A549 (cell line): ENCODE results near the gene STIM2. TPM values are rescaled to one million over a fixed set of nuclear protein-coding genes. Genes with fewer than 3 reads are reported as not detected.
"Not testable (repeated sequence)": the region's sequence is repeated elsewhere in the genome, so short reads cannot be mapped to it uniquely, and the experiment has no call there.

Experiments used
- ATAC-seq, 2 experiments: fragments of 200-7000 bp in 1 of 2; fragments of >200 bp in 1 of 2; cut with Nextera tagmentation in 1 of 2; cut with Tn5 transposase in 1 of 2; 3 replicates each; pipeline versions ENCODE4 v1.8.0 to v1.9.1; 2018 to 2020; ENCODE audit warnings: mild to moderate bottlenecking in 1 of 2, moderate library complexity in 1 of 2
- CTCF ChIA-PET: fragments of 300-600 bp; sonication (Branson Sonifier 250); formaldehyde crosslinking; extraction: SDS; loops from one replicate; lab custom pipeline; 2021; ENCODE audit warnings: antibody characterized with exemption, inconsistent platforms; lab: Yijun Ruan, JAX
- POLR2A ChIA-PET: fragments of 350-600 bp; formaldehyde crosslinking; extraction: SDS; loops from one replicate; lab custom pipeline; 2021; ENCODE audit warnings: antibody characterized with exemption, inconsistent platforms; lab: Yijun Ruan, JAX
- DNase-seq, 2 experiments: peaks; one replicate each; pipeline versions ENCODE4 v3.0.0 to v3.0.0-alpha.2; 2011 to 2016; ENCODE audit warnings: low read depth in 1 of 2, low spot score in 1 of 2
- FAIRE-seq: peaks from 2 replicates; lab custom pipeline; 2011; peaks lifted over from hg19 to GRCh38; lab: Jason Lieb, UNC
- H3K27ac ChIP-seq, 2 experiments: fragments of >200 bp; sonication (Bioruptor Twin); formaldehyde crosslinking; 3 replicates each; pipeline ENCODE4 v1.5.1; 2016 to 2017
- H3K4me1 ChIP-seq: fragments of >200 bp; sonication (Bioruptor Twin); formaldehyde crosslinking; 3 replicates; pipeline ENCODE4 v1.6.1; 2016
- H3K4me2 ChIP-seq: fragments of >200 bp; sonication (Bioruptor Twin); formaldehyde crosslinking; 3 replicates; pipeline ENCODE4 v1.6.1; 2016
- H3K4me3 ChIP-seq: fragments of >200 bp; sonication (Bioruptor Twin); formaldehyde crosslinking; 3 replicates; pipeline ENCODE4 v1.5.1; 2016
- H3K9me3 ChIP-seq: fragments of >200 bp; sonication (Bioruptor Twin); formaldehyde crosslinking; 3 replicates; pipeline ENCODE4 v1.6.1; 2016
- BCL3 ChIP-seq: fragments of >200 bp; sonication (Bioruptor Twin); formaldehyde crosslinking; IDR thresholded peaks from 3 replicates; pipeline ENCODE4 v1.6.1; 2016
- CBX8 ChIP-seq: fragments of 200-600 bp; sonication (generic); IDR thresholded peaks from 2 replicates; pipeline ENCODE4 v1.6.1; 2016
- E2F6 ChIP-seq: IDR thresholded peaks from 2 replicates; pipeline ENCODE4 v1.6.1; 2012; ENCODE audit warnings: low read depth, borderline replicate concordance
- EHF ChIP-seq: fragments of 250-450 bp; sonication (Bioruptor Pico); IDR thresholded peaks from 2 replicates; pipeline ENCODE4 v1.5.0; 2020; ENCODE audit warnings: mild to moderate bottlenecking
- ELK1 ChIP-seq: fragments of 150-350 bp; IDR thresholded peaks from 2 replicates; pipeline ENCODE4 v1.6.1; 2014; ENCODE audit warnings: low read depth, mild to moderate bottlenecking, low read length
- EP300 ChIP-seq, 2 experiments: fragments of >200 bp; sonication (Bioruptor Twin); formaldehyde crosslinking; IDR thresholded peaks; 2 replicates in 1 of 2; 3 replicates in 1 of 2; pipeline ENCODE4 v1.6.1; 2016 to 2017
- ESRRA ChIP-seq: fragments of 150-350 bp; IDR thresholded peaks from 2 replicates; pipeline ENCODE4 v1.6.1; 2014; ENCODE audit warnings: mild to moderate bottlenecking, low read length, borderline replicate concordance
- FOSL2 ChIP-seq, 2 experiments: fragments of 450-650 bp in 1 of 2; fragments of >200 bp in 1 of 2; sonication (Bioruptor Twin) in 1 of 2; formaldehyde crosslinking; IDR thresholded peaks; 2 replicates each; pipeline versions ENCODE4 v1.5.0 to v1.6.1; 2016 to 2020; ENCODE audit warnings: mild to moderate bottlenecking in 1 of 2, moderate library complexity in 1 of 2
- HEYL ChIP-seq: fragments of 250-450 bp; sonication (Bioruptor Pico); IDR thresholded peaks from 2 replicates; pipeline ENCODE4 v1.8.0; 2021; ENCODE audit warnings: mild to moderate bottlenecking, moderate library complexity
- HOXA7 ChIP-seq: fragments of 250-450 bp; sonication (Bioruptor Pico); IDR thresholded peaks from 2 replicates; pipeline ENCODE4 v1.5.0; 2020; ENCODE audit warnings: mild to moderate bottlenecking, moderate library complexity
- JUN ChIP-seq, 2 experiments: fragments of >200 bp; sonication (Bioruptor Twin); formaldehyde crosslinking; IDR thresholded peaks; 2 replicates in 1 of 2; 3 replicates in 1 of 2; pipeline ENCODE4 v1.6.1; 2016 to 2017
- KDM1A ChIP-seq: fragments of 200-600 bp; sonication (generic); IDR thresholded peaks from 2 replicates; pipeline ENCODE4 v1.6.1; 2016; ENCODE audit warnings: low read depth, mild to moderate bottlenecking
- MAFK ChIP-seq: fragments of 450-650 bp; IDR thresholded peaks from 2 replicates; pipeline ENCODE4 v1.6.1; 2014; ENCODE audit not compliant: partially characterized antibody
- MAX ChIP-seq: IDR thresholded peaks from 2 replicates; pipeline ENCODE4 v1.6.1; 2012
- NPAS2 ChIP-seq: fragments of 250-450 bp; sonication (Bioruptor Pico); IDR thresholded peaks from 2 replicates; pipeline ENCODE4 v1.8.0; 2022; ENCODE audit warnings: mild to moderate bottlenecking, moderate library complexity, borderline replicate concordance
- PHF8 ChIP-seq: fragments of 200-600 bp; sonication (generic); IDR thresholded peaks from 2 replicates; pipeline ENCODE4 v1.6.1; 2016; ENCODE audit warnings: low read depth, mild to moderate bottlenecking, antibody characterized with exemption, moderate library complexity, borderline replicate concordance
- POLR2A ChIP-seq: IDR thresholded peaks from 2 replicates; pipeline ENCODE4 v1.6.1; 2012; ENCODE audit warnings: mild to moderate bottlenecking, low read length
- POLR2AphosphoS2 ChIP-seq: conservative IDR thresholded peaks from 2 replicates; pipeline ENCODE4 v1.6.1; 2012; ENCODE audit warnings: low read length, improper control_type of control experiment, inconsistent platforms
- RAD21 ChIP-seq, 2 experiments: fragments of >200 bp in 1 of 2; sonication (Bioruptor Twin) in 1 of 2; formaldehyde crosslinking in 1 of 2; IDR thresholded peaks in 1 of 2; conservative IDR thresholded peaks in 1 of 2; 2 replicates in 1 of 2; 3 replicates in 1 of 2; pipeline ENCODE4 v1.6.1; 2012 to 2018; ENCODE audit warnings: inconsistent platforms in 1 of 2
- RCOR1 ChIP-seq: fragments of 150-350 bp; IDR thresholded peaks from 2 replicates; pipeline ENCODE4 v1.6.1; 2014; ENCODE audit warnings: antibody characterized with exemption, low read length, low read depth
- RNF2 ChIP-seq: fragments of 200-600 bp; sonication (generic); IDR thresholded peaks from 2 replicates; pipeline ENCODE4 v1.6.1; 2016; ENCODE audit warnings: low read depth, mild to moderate bottlenecking, antibody characterized with exemption, moderate library complexity, borderline replicate concordance
- TFCP2L1 ChIP-seq: fragments of 250-450 bp; sonication (Bioruptor Pico); IDR thresholded peaks from 2 replicates; pipeline ENCODE4 v1.5.0; 2021; ENCODE audit warnings: mild to moderate bottlenecking
- TP53 ChIP-seq: fragments of 250-450 bp; sonication (Bioruptor Pico); IDR thresholded peaks from 2 replicates; pipeline ENCODE4 v1.5.0; 2021; ENCODE audit warnings: mild to moderate bottlenecking, moderate library complexity
- ZSCAN20 ChIP-seq: fragments of 250-450 bp; sonication (Bioruptor Pico); IDR thresholded peaks from 2 replicates; pipeline ENCODE4 v1.8.0; 2022; ENCODE audit warnings: mild to moderate bottlenecking, moderate library complexity
- WGBS: methylation state at CpG from one replicate; pipeline ENCODE4 v1.1.6; 2017; ENCODE audit errors: missing lambda C conversion rate; 5-methylcytosine and 5-hydroxymethylcytosine counted together
- polyA plus RNA-seq, 4 experiments: library from polyadenylated mRNA; depleted of rRNA in 3 of 4; stranded (reverse); fragments of >200 nt; fragmentation: RNase III in 1 of 4; extraction: RNeasy Plus Mini Kit Qiagen cat#74134 plus additional on column Dnase treatment in 1 of 4; gene quantifications; 2 replicates in 3 of 4; 3 replicates in 1 of 4; pipeline ENCODE4 v1.2.3, GENCODE V29; 2011 to 2017

The STIM2 gene
- polyA plus RNA-seq, 2 of the 4 experiments (the other 2 are of a cell fraction): 13.6 to 20.6 TPM

GRCh38 chr4:26826721-26827120, 33.9 kb upstream of the STIM2 start:
- DNase-seq: peak in 1 of 2 experiments; percentile 12
- POLR2A ChIA-PET: no interaction called here
- no peak overlapping the region for H3K4me3 ChIP-seq
- no peaks in the 10 kb centered on the region for H3K9me3 ChIP-seq
- H3K4me1 ChIP-seq: no peaks in the 10 kb centered on the region
- WGBS: 24% methylated on average over 9 of the region's 9 CpGs
- H3K27ac ChIP-seq: no peak overlapping the region
- FAIRE-seq: no peak
- H3K4me2 ChIP-seq: 0 out of 3 replicates have a peak overlapping the region, but pooled peaks have one; percentile 30
- CTCF ChIA-PET: no interaction called here
- no peak for ATAC-seq
- TF ChIP-seq PHF8 (no peak), BCL3 (no peak), ELK1 (no peak), RCOR1 (no peak), E2F6 (no peak), MAX (no peak), POLR2AphosphoS2 (no peak), ESRRA (no peak), KDM1A (no peak), ZSCAN20 (CRISPR knock-in tag) (no peak), JUN (IDR thresholded peaks at IDR 0.05) (no peak), HEYL (CRISPR knock-in tag) (no peak), TP53 (no peak), CBX8 (no peak), TFCP2L1 (CRISPR knock-in tag) (no peak), EP300 (IDR thresholded peaks at IDR 0.05) (no peak), RAD21 (conservative IDR thresholded peaks at IDR 0.05 in 1 of 2, IDR thresholded peaks at IDR 0.05 in 1 of 2) (no peak)

- H3K4me3 ChIP-seq, DNase-seq, H3K27ac ChIP-seq, H3K4me2 ChIP-seq, H3K9me3 ChIP-seq, FAIRE-seq, H3K4me1 ChIP-seq, POLR2A ChIA-PET, ATAC-seq: not testable (repeated sequence)
- 89% methylated on average over 6 of the region's 6 CpGs for WGBS
- CTCF ChIA-PET: interaction anchor here (0.7 kb wide), 1 partner anchor 1515 kb away, joined by 3 read pairs; no protein-coding TSS in a partner anchor
Observed at GRCh38 chr4:26827336-26827735, 33.3 kb upstream of the STIM2 start.

- no peak for DNase-seq
- no peak for FAIRE-seq
Observed at GRCh38 chr4:26827798-26828197, 32.8 kb upstream of the STIM2 start.

GRCh38 chr4:26829018-26829417, 31.6 kb upstream of the STIM2 start:
- H3K27ac ChIP-seq: no peak overlapping the region
- ChIA-PET CTCF (interaction anchor here (0.8 kb wide), 1 partner anchor 15 kb away, joined by 3 read pairs; no protein-coding TSS in a partner anchor), POLR2A (no interaction called here)
- H3K4me2 ChIP-seq: no peak overlapping the region
- WGBS: 79% methylated on average over 4 of the region's 4 CpGs
- TF ChIP-seq POLR2A (no peak), FOSL2 (IDR thresholded peaks at IDR 0.05) (no peak), FOSL2 (CRISPR knock-in tag; IDR thresholded peaks at IDR 0.05) (no peak), MAFK (no peak), TFCP2L1 (CRISPR knock-in tag) (no peak), RNF2 (no peak), ESRRA (no peak), EHF (CRISPR knock-in tag) (no peak), NPAS2 (CRISPR knock-in tag) (no peak)
- no peak for ATAC-seq
- no peaks in the 10 kb centered on the region for H3K4me1 ChIP-seq
- no peak for FAIRE-seq
- no peak overlapping the region for H3K4me3 ChIP-seq
- no peaks in the 10 kb centered on the region for H3K9me3 ChIP-seq
- no peak for DNase-seq

More at GRCh38 chr4:26827798-26828197, 32.8 kb upstream of the STIM2 start:
- WGBS: 77% methylated on average over 6 of the region's 6 CpGs
- no peak for ATAC-seq
- H3K4me1 ChIP-seq: no peaks in the 10 kb centered on the region
- ChIA-PET POLR2A (no interaction called here), CTCF (interaction anchor here (0.7 kb wide), 1 partner anchor 1516 kb away, joined by 3 read pairs; no protein-coding TSS in a partner anchor)
- H3K9me3 ChIP-seq: no peaks in the 10 kb centered on the region
- H3K4me2 ChIP-seq: no peak overlapping the region
- no peak overlapping the region for H3K4me3 ChIP-seq
- no peak for TF ChIP-seq HOXA7 (CRISPR knock-in tag)
- TF ChIP-seq, all 56 proteins: peak for 0
- H3K27ac ChIP-seq: no peak overlapping the region
